Mucosa of rectum (tissue), 2 donors: ENCODE results near the gene SLC25A34.

Source experiments
- H3K27ac ChIP-seq, 2 donors: one replicate each; pipeline ENCODE4 v1.7.0; 2013; ENCODE audit warnings: inconsistent platforms in 2 of 2, low read depth in 2 of 2, low read length in 2 of 2
- H3K27me3 ChIP-seq, 2 donors: one replicate each; pipeline ENCODE4 v1.7.0; 2013; ENCODE audit warnings: low read length in 2 of 2; ENCODE audit not compliant: control insufficient read depth in 2 of 2, insufficient read depth in 2 of 2
- H3K36me3 ChIP-seq, 2 donors: one replicate each; pipeline ENCODE4 v1.7.0; 2013; ENCODE audit warnings: low read length in 2 of 2; ENCODE audit not compliant: control insufficient read depth in 2 of 2, insufficient read depth in 2 of 2
- H3K4me1 ChIP-seq, 2 donors: one replicate each; pipeline ENCODE4 v1.7.0; 2013; ENCODE audit warnings: low read length in 2 of 2, mild to moderate bottlenecking in 1 of 2; ENCODE audit not compliant: control insufficient read depth in 2 of 2, insufficient read depth in 2 of 2
- H3K4me3 ChIP-seq, 2 donors: one replicate each; pipeline ENCODE4 v1.7.0; 2013; ENCODE audit warnings: low read length in 2 of 2
- H3K9ac ChIP-seq, 2 donors: one replicate each; pipeline ENCODE4 v1.7.0; 2013; ENCODE audit warnings: low read length in 2 of 2, low read depth in 1 of 2, mild to moderate bottlenecking in 1 of 2
- H3K9me3 ChIP-seq, 2 donors: one replicate each; pipeline ENCODE4 v1.7.0; 2013; ENCODE audit warnings: low read length in 2 of 2; ENCODE audit not compliant: control insufficient read depth in 2 of 2
- donor health status: healthy.
- donor health status: Normal muscosa, but diverticular disease.

SLC25A34 gene

DNA sequence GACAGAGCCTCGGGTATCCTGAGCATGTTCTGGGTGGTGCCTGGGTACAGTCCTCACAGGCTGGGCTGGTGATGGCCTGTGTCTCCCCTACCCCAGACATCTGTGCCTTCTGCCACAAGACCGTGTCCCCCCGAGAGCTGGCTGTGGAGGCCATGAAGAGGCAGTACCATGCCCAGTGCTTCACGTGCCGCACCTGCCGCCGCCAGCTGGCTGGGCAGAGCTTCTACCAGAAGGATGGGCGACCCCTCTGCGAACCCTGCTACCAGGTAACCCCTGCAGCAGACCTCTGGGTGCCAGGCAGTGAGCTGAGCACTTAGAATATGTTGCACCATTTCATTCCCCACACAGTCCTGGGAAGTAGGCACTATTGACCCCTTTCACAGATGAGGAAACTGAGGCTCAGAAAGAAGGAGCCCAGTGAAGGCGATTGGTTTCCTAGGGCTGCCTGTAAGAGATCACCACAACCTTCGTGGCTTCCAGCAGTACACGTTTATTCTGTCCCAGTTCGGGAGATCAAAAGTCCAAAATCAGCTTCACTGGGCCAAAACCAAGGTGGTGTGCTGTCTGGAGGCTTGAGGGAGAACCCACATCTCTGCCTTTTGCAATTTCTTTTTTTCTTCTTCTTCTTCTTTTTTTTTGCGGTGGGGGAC, 34.4 kb downstream of the SLC25A34 start:
- Histone ChIP-seq H3K27ac (no peak overlapping the region), H3K9ac (no peak overlapping the region), H3K4me1 (peaks cover under 1 to 7% of the 10 kb centered on the region in 2 donors), H3K27me3 (no peaks in the 10 kb centered on the region), H3K9me3 (no peaks in the 10 kb centered on the region), H3K4me3 (no peak overlapping the region), H3K36me3 (peaks cover 61% of the 10 kb centered on the region in 2 donors)

DNA sequence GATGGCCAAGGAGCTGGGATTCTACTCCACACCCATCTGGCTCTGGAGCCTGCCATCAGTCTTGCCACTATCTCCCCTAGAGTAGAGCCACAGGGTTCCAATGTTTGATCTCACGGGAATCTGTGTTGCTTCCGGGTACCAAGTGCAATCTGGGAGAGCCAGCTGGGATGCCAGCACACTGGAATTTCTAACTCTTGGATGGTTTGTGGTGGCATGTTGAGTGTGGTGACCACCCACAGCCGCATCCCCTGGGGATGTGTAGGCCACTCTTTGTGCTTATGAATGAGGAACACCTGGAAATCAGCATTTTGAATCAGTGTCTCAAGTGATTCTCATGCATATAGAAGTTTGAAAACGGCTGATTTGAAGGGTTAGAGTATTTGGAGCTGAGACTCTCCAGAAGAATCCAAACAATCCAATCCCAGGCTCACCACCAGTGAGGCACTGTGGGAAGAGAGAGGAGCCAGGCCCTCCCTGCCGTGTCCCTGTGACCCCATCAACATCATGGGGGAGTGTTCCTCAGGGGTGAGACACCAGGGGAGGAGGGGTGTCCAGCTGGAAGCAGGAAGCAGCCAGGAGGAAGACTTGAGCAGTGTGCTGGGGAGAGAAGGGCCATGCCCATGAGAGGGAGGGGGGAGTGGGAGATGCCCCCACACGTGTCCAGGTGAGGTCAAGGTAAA, 35.9 kb downstream of the SLC25A34 start:
- no peaks in the 10 kb centered on the region for H3K27me3 ChIP-seq
- peaks cover 0 to 6% of the 10 kb centered on the region in 2 donors for H3K4me1 ChIP-seq
- no peak overlapping the region for H3K9ac ChIP-seq
- no peak overlapping the region for H3K27ac ChIP-seq
- H3K36me3 ChIP-seq: peaks cover 62 to 63% of the 10 kb centered on the region in 2 donors
- H3K9me3 ChIP-seq: no peaks in the 10 kb centered on the region
- H3K4me3 ChIP-seq: no peak overlapping the region

DNA sequence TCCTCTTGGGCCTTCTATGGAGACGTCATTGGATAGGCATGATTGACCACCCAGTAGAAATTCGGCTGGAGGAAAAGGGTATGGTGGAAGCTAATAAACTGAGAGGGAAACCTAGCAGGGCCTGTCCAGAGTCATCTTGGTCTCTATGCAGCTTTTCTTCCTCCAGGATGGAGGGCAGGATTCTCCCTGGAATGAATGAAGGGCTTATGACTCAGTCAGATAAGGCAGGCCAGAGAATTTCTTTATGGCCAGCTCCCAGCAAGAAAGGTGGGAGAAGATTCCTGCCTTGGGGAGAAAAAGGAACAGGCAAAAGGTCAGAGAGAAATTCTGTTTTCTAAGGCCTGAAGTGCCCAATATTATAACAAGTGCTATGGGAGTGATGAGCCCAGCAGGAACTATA, 39.6 kb downstream of the SLC25A34 start:
- H3K9me3 ChIP-seq: no peaks in the 10 kb centered on the region
- H3K27me3 ChIP-seq: no peaks in the 10 kb centered on the region
- H3K27ac ChIP-seq: peak overlapping the region in 1 of 2 donors; percentile 32
- no peak overlapping the region for H3K4me3 ChIP-seq
- H3K9ac ChIP-seq: no peak overlapping the region
- peaks cover 53% of the 10 kb centered on the region in 2 donors for H3K36me3 ChIP-seq
- H3K4me1 ChIP-seq: peaks cover 9 to 22% of the 10 kb centered on the region in 2 donors

DNA sequence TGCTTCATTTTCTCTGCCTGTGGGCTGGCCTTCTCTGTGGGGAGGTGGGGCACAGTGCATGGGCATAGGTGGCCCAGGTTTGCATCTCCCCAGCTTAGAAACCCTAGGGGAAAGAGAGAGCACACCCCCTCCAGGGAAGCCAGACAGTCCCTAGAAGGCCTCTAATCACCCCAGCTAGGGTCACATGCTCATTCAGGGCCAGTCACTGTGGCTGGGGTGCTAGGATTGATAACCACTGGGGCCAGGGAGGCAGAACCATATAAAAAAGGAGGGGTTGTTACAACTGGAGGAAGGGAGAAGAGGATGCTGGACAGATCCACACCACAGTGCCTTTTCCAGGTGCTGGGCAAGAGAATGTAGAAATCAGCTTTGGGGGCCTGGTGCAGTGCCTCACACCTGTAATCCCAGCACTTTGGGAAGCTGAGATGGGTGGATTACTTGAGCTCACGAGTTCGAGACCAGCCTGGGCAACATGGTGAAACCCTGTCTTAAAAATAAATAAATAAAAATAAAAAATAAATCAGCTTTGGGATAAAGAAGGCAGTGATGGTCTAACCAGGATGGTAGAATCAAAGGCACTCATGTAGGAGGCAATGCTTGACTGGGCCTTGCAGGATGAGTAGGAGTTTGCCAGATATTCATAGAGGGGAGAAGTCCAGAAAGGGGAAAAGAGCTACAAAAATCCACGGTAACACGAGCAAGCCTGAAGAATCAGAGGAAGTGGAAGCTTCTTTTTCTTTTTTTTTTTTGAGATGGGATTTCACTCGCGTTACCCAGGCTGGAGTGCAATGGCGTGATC, 42.0 kb downstream of the SLC25A34 start:
- no peaks in the 10 kb centered on the region for H3K27me3 ChIP-seq
- no peak overlapping the region for H3K9ac ChIP-seq
- no peak overlapping the region for H3K27ac ChIP-seq
- peaks cover 39 to 41% of the 10 kb centered on the region in 2 donors for H3K36me3 ChIP-seq
- no peaks in the 10 kb centered on the region for H3K9me3 ChIP-seq
- H3K4me3 ChIP-seq: no peak overlapping the region
- H3K4me1 ChIP-seq: peaks cover 9 to 30% of the 10 kb centered on the region in 2 donors

DNA sequence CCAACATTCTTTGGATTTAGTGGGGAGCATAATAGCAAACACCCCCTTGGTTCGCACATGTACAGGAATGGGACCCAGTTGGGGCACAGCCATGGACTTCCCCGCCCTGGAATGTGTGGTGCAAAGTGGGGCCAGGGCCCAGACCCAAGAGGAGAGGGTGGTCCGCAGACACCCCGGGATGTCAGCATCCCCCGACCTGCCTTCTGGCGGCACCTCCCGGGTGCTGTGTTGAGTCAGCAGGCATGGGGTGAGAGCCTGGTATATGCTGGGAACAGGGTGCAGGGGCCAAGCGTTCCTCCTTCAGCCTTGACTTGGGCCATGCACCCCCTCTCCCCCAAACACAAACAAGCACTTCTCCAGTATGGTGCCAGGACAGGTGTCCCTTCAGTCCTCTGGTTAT, 49.6 kb downstream of the SLC25A34 start:
- H3K9ac ChIP-seq: no peak overlapping the region
- peaks cover 0 to 8% of the 10 kb centered on the region in 2 donors for H3K4me1 ChIP-seq
- no peak overlapping the region for H3K27ac ChIP-seq
- H3K9me3 ChIP-seq: no peaks in the 10 kb centered on the region
- no peaks in the 10 kb centered on the region for H3K27me3 ChIP-seq
- H3K4me3 ChIP-seq: no peak overlapping the region
- H3K36me3 ChIP-seq: peaks cover 14 to 21% of the 10 kb centered on the region in 2 donors

DNA sequence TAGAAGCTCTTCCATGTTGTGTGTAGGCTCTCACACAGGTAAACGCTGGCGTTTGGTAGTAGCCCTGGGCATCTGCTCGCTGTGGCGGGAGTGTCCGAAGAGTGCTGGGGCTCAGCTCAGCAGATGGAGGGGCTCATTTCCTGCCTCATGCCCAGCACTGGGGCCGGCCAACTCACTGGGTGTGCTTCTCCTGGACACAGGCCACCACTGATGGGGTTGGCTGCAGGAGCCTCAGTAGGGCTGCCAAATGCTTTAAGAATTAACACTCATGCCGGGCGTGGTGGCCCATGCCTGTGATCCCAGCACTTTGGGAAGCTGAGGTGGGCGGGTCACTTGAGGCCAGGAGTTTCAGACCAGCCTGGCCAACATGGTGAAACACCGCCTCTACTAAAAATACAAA, 50.5 kb downstream of the SLC25A34 start:
- Histone ChIP-seq H3K9ac (no peak overlapping the region), H3K27ac (no peak overlapping the region), H3K4me1 (no peaks in the 10 kb centered on the region), H3K27me3 (no peaks in the 10 kb centered on the region), H3K36me3 (peaks cover 14 to 21% of the 10 kb centered on the region in 2 donors), H3K9me3 (no peaks in the 10 kb centered on the region), H3K4me3 (no peak overlapping the region)

DNA sequence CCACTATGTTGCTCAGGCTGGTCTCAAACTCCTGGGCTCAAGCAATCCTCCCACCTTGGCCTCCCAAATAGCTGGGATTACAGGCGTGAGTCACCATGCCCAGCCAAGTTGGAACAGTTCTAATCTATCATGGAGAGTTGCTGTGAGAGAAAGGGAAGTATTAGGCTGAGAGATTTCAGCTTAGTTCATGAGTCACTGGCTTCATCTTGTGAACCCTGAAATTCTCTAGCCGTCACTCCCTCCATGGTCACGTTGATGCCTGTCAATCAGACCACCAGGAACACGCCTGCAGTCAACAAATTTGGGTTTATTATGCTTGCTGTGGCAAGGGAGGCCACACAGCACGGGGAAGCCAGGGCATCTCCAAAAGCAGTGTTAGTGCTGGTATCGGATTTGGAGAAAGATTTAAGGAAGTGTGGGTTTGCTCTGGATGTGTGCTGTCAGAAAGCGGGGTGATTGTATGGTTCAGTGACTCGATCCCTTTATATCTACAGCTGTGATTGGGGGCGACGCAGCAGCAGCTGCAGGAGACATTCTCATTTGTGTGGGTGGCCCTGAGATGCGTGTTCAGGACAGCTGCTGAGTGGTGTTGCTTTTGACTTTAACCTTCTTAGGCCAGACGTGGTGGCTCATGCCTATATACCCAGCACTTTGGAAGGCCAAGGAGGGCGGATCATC, 52.7 kb downstream of the SLC25A34 start:
- H3K4me1 ChIP-seq: peaks cover 2 to 11% of the 10 kb centered on the region in 2 donors
- H3K4me3 ChIP-seq: no peak overlapping the region
- H3K27me3 ChIP-seq: no peaks in the 10 kb centered on the region
- no peaks in the 10 kb centered on the region for H3K9me3 ChIP-seq
- H3K36me3 ChIP-seq: peaks cover 11 to 16% of the 10 kb centered on the region in 2 donors
- H3K9ac ChIP-seq: no peak overlapping the region
- H3K27ac ChIP-seq: peak overlapping the region in 1 of 2 donors; percentile 9
